Measurements from ENCODE around the gene TGIF2.

TGIF2 gene

DNA sequence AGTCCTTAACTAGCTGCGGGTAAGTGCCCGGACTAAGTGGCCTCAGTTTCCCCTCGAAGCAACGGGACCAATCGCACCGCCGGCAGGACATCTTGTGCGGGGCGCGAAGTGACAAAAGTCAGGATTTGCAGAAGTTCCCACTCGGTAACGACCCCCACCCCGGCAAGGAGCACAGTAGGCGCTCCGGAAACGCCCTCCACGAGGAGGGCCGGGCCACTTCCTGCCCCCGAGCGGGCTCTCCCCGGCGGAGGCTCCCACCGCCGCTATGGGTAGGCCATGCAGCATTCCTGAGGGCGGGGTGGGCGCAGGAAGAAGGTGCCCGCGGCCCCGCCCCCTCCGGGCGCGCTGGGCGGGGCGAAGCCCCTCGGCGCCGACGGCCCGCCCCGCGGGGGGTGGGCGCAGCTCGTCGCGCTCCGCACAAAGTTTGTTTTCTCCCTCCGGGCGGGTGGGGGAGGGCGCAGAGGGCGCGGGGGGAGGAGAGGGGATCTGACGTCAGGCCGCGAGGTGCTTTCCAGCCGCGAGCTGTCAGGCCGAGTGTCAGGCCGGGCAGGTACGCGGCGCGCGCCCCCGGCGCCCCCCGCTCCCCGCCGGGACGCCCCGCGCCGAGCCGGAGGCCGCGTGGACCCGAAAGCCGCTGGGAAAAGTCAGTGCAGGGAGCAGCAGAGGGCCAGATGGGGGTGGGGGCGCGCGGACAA lies at the start of gene TGIF2:
Gene TGIF2 (plus strand): TSS at position 495 of the 695 bp plus-strand sequence. CDS start 5,178 bp downstream, outside the sequence.
- DNase-seq (ENCODE audit: low read depth in 2 of 2) = peak; percentile 78

- no peak for DNase-seq (ENCODE audit: low read depth in 2 of 2)
Observed at GRCh38 chr20:36525620-36526365, 47.6 kb upstream of the TGIF2 start.

GRCh38 chr20:36526521-36527011 lies 46.8 kb upstream of the TGIF2 start:
- DNase-seq (ENCODE audit: low read depth in 2 of 2) = no peak

- no peak for DNase-seq (ENCODE audit: low read depth in 2 of 2)
Observed at GRCh38 chr20:36527331-36528125, 45.9 kb upstream of the TGIF2 start.

DNA sequence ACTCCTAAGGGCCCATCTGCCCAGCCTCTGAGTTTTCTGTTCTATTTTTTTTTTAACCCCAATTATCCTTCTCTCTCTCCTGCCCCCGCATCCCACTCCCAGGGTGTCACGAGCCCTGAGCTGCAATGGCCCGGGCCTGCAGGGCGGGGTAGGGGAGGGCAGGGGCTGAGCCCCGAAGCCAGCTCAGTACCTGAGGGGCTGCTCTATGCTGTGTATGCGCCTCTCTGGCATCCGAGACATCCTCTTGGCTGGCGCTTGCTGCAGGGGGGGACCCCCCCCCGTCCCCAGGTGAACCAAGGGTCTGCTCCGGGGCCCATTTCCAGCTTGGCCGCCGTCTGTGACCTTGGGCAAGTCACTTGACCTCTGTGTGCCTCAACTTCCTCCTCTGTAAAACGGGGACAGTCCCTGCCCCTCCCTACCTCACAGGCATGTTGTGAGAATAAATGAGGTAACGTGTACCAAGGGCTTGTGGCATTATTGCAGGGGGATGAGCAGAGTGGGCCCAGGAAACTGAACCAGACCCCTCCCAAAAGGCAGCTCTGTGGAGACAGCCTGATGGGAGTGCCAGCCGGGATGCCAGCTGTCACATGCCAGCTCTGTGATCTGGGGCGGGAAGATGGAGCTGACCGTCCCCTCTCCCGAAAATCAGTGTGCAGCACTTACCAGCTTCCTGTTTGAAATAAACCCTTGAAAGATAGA lies 45.1 kb upstream of the TGIF2 start:
- no peak for DNase-seq (ENCODE audit: low read depth in 2 of 2)

- DNase-seq (ENCODE audit: low read depth in 2 of 2) = no peak
Observed at GRCh38 chr20:36528875-36529417, 44.5 kb upstream of the TGIF2 start.

DNA sequence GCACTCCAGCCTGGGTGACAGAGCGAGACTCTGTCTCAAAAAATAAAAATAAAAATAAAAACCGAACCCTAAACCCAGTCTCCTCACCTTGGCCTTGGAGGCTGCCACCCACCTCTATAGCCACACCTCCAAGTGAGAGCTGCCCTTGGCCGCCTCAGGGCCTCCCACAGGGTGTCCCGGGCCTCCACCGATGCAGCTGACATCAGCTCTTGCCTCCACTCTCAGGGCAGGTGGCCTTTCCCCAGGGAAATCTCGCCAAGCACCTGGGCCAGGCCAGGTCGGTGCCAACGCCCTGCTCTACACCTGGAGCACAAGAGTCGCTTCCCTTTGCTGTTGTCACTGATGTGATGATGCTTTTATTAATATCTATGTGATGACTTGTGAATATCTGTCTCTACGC lies 41.0 kb upstream of the TGIF2 start:
- DNase-seq (ENCODE audit: low read depth in 2 of 2) = no peak

DNA sequence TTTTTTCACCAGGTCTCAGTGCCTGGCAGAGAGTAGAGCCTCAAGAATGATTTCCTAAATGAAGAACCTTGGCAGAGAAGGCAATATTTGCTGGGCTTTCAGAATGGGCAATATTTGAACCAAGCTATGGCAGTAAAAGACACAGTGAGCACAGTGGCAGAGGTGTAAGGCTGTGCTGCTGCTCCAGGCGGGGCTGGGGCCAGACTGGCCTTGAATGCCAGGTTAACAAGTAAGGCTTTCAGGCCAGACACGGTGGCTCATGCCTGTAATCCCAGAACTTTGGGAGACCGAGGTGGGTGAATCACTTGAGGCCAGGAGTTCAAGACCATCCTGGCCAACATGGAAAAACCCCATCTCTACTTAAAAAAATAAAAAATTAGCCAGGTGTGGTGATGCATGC lies 40.6 kb upstream of the TGIF2 start:
- DNase-seq (ENCODE audit: low read depth in 2 of 2) = no peak

- no peak for DNase-seq (ENCODE audit: low read depth in 2 of 2)
Observed at GRCh38 chr20:36538026-36538722, 35.2 kb upstream of the TGIF2 start.

GRCh38 chr20:36540551-36541211 lies 32.7 kb upstream of the TGIF2 start:
- DNase-seq (ENCODE audit: low read depth in 2 of 2) = no peak

GRCh38 chr20:36541227-36541767 lies 32.1 kb upstream of the TGIF2 start, which contains the start of gene MYL9:
MYL9 (plus strand) TSS chr20:36541519; CDS start chr20:36544885, 3,366 bp downstream.
- no peak for DNase-seq (ENCODE audit: low read depth in 2 of 2)

GRCh38 chr20:36541768-36542488 lies 31.5 kb upstream of the TGIF2 start:
- no peak for DNase-seq (ENCODE audit: low read depth in 2 of 2)

GRCh38 chr20:36542516-36543183 lies 30.7 kb upstream of the TGIF2 start:
- no peak for DNase-seq (ENCODE audit: low read depth in 2 of 2)

- DNase-seq (ENCODE audit: low read depth in 2 of 2) = no peak
Observed at GRCh38 chr20:36543184-36544133, 29.9 kb upstream of the TGIF2 start.

DNA sequence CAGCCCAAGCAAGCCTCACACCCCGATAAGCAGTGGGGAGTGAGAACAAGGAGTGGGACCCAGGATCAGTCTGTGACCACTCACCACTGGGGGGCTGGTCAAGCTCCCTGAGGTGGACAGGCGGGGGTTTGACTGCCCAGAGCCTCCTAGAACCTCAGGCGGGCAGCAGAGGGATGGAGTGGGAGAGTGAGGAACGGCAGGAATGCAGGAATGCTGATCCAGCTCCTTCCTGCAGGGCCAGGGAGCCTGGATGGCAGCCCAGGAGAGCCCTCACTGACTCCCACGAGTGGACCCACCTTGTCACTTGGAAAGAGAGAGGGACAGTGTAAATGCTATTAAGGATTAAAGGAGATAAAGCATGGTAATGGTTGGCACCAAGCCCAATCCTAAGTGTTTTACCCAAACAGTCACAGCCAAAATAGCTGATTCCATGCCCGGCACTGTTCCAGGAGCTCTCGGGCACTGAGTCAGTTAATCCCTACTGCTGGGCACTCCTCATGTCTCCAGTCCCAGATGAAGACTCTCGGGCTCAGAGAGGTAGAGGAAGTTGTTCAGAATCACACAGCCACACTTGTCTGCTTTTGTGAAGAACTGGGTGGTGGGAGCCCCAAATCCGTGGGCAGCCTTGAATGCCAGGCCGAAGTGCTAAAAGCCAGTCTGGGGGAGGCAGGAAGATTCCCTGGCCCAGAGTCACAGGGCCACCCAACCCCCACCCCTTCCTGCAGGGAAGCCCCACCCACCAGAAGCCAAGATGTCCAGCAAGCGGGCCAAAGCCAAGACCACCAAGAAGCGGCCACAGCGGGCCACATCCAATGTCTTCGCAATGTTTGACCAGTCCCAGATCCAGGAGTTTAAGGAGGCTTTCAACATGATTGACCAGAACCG lies 29.0 kb upstream of the TGIF2 start:
- DNase-seq (ENCODE audit: low read depth in 2 of 2) = no peak

DNA sequence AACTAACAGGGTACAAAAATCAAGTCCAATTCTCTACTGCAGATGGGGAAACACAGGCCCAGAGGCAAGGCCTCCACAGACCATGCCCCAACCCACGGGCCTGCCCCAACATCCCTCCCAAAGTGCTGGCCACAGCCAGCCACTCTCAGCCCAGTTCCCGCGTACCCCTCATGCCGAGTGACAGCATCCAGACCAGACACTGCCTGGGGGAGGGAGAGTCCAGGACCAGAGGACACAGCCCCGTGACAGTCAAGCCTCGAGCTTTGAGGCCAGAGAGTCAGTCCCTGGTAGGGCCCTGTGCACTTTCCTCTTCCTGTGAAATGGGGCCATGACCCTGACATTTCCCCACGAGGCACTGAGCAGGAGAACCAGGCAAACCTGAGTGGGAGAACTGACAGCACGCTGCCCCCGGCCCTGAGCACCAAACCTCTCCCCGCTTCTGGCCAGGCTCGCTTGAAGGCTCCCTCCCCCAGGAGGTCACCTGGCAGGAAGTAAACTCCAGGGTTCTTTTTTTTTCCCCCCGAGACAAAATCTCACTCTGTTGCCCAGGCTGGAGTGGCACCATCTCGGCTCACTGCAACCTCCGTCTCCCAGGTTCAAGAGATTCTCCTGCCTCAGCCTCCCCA lies 27.2 kb upstream of the TGIF2 start:
- DNase-seq (ENCODE audit: low read depth in 2 of 2) = no peak
